Esophagus squamous epithelium (tissue), 5 donors: ENCODE results near the gene RPS19BP1. TPM values are rescaled to one million over a fixed set of nuclear protein-coding genes. Genes with fewer than 3 reads are reported as not detected.

ENCODE experiments used
- DNase-seq: peaks from one replicate; lab custom pipeline; 2025; lab: John Stamatoyannopoulos, UW
- H3K27ac ChIP-seq, 4 donors: fragments of 200-600 bp; sonication (generic); one replicate each; pipeline ENCODE4 v1.5.1; 2016 to 2019; ENCODE audit warnings: mild to moderate bottlenecking in 1 of 4
- H3K27me3 ChIP-seq, 4 donors: fragments of 200-600 bp; sonication (generic); 1 replicate in 3 of 4; 2 replicates in 1 of 4; pipeline versions ENCODE4 v1.5.1 to v1.6.0; 2017 to 2021; ENCODE audit warnings: antibody characterized with exemption in 1 of 4
- H3K36me3 ChIP-seq, 3 donors: fragments of 200-600 bp; sonication (generic); one replicate each; pipeline ENCODE4 v1.5.1; 2016 to 2019
- H3K4me1 ChIP-seq, 3 donors: fragments of 200-600 bp; sonication (generic); one replicate each; pipeline ENCODE4 v1.5.1; 2017 to 2019
- H3K4me3 ChIP-seq, 4 donors: fragments of 200-600 bp; sonication (generic); 1 replicate in 3 of 4; 2 replicates in 1 of 4; pipeline ENCODE4 v1.5.1; 2016 to 2019; ENCODE audit warnings: mild to moderate bottlenecking in 2 of 4, moderate library complexity in 1 of 4
- H3K9me3 ChIP-seq, 3 donors: fragments of 200-600 bp; sonication (generic); one replicate each; pipeline ENCODE4 v1.5.1; 2016 to 2019
- CTCF ChIP-seq, 6 experiments: fragments of 450-650 bp in 4 of 6; fragments of 200-600 bp in 2 of 6; sonication (generic) in 2 of 6; IDR thresholded peaks; one replicate each; pipeline ENCODE4 v1.5.1; 2016 to 2019; ENCODE audit warnings: antibody characterized with exemption in 6 of 6, mild to moderate bottlenecking in 4 of 6, moderate library complexity in 4 of 6
- POLR2A ChIP-seq, 4 donors: fragments of 450-650 bp; IDR thresholded peaks; one replicate each; pipeline ENCODE4 v1.6.1; 2017; ENCODE audit warnings: antibody characterized with exemption in 4 of 4, mild to moderate bottlenecking in 4 of 4, moderate library complexity in 3 of 4
- WGBS, 2 donors: methylation state at CpG; one replicate each; pipeline ENCODE4 v1.1.5; 2018; 5-methylcytosine and 5-hydroxymethylcytosine counted together
- intact Hi-C: fragments of 100-400 bp; cut with DNase I; formaldehyde crosslinking; loops from one replicate; pipeline ENCODE4 v1.15.0; 2022
- total RNA-seq, 4 donors: library from RNA; depleted of rRNA; stranded (reverse); fragments of >200 nt; gene quantifications; one replicate each; pipeline ENCODE4 v1.1.0, GENCODE V29; 2016
- donor health status: DM: yes; HTN: yes; CAD: no.

Gene RPS19BP1
- total RNA-seq, 4 donors from 2014 or later: 70.9 to 109 (median 88.1) TPM

- no peak for DNase-seq
- intact Hi-C loops: no loop called here
- 94 to 96% methylated on average over 30 to 39 of the region's 70 CpGs for WGBS, 2 donors
Measured at GRCh38 chr22:39487826-39488520, 44.6 kb downstream of the RPS19BP1 start.

DNA sequence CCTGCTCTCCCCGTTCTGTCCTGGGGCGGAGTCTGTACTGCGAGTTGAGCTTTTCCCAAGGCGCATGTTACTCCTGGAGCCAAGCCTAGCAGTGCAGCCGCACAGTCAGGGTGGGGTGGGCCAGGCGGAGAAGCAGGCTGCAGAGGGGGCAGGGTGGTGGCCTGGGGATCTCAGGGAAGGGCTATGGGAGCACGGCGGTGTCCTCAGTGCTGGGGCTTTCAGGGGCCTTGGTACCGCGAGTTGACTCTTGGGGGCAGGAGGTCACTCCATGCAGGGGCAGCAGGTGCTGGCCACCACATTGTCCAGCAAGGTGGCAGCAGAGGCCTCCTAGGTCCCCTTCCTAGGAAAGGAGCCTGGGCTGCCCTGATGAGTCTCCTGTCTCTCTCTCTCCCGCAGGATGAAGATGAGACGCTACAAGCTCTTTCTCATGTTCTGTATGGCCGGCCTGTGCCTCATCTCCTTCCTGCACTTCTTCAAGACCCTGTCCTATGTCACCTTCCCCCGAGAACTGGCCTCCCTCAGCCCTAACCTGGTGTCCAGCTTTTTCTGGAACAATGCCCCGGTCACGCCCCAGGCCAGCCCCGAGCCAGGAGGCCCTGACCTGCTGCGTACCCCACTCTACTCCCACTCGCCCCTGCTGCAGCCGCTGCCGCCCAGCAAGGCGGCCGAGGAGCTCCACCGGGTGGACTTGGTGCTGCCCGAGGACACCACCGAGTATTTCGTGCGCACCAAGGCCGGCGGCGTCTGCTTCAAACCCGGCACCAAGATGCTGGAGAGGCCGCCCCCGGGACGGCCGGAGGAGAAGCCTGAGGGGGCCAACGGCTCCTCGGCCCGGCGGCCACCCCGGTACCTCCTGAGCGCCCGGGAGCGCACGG lies 45.4 kb downstream of the RPS19BP1 start:
- TF ChIP-seq CTCF (IDR thresholded peaks at IDR 0.05) (no peak), POLR2A (IDR thresholded peaks at IDR 0.05) (no peak)
- H3K27ac ChIP-seq: no peak overlapping the region
- peaks cover 0 to 5% (median 0%) of the 10 kb centered on the region in 4 donors for H3K27me3 ChIP-seq
- no peak overlapping the region for H3K4me3 ChIP-seq
- peaks cover 0 to 11% (median 0%) of the 10 kb centered on the region in 3 donors for H3K4me1 ChIP-seq
- no peak for DNase-seq
- H3K36me3 ChIP-seq: no peaks in the 10 kb centered on the region
- WGBS, 2 donors: 49 to 62% methylated on average over 13 of the region's 45 CpGs
- intact Hi-C loops: no loop called here
- no peaks in the 10 kb centered on the region for H3K9me3 ChIP-seq

More at GRCh38 chr22:39487826-39488520, 44.6 kb downstream of the RPS19BP1 start:
- Histone ChIP-seq H3K4me3 (no peak overlapping the region), H3K4me1 (peaks cover 0 to 6% (median 0%) of the 10 kb centered on the region in 3 donors), H3K9me3 (no peaks in the 10 kb centered on the region), H3K27me3 (peaks cover 0 to 5% (median 0%) of the 10 kb centered on the region in 4 donors), H3K36me3 (no peaks in the 10 kb centered on the region), H3K27ac (no peak overlapping the region)
- TF ChIP-seq POLR2A (IDR thresholded peaks at IDR 0.05) (no peak), CTCF (IDR thresholded peaks at IDR 0.05) (no peak)

DNA sequence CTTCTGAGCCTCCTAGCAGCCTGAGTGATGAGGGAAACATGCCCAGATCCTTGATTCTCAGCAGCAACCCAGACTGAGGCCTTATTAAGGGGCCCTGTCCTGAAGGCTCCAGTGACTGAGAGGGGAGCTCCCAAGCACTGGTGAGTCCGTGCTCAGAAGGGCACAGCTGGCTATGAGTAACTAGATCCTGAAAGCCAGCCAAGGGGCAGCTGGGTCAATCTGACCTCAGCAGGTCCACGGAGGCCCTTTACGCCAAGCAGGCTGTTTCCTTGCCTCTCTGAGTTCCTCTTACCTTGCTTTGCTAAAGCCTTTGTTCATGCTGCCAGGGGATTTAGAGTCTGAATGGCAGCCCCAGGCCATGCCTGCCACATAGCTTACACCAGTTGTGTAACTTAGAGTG lies 49.8 kb downstream of the RPS19BP1 start:
- H3K27me3 ChIP-seq: peaks cover 0 to 5% (median 0%) of the 10 kb centered on the region in 4 donors
- DNase-seq: no peak
- TF ChIP-seq POLR2A (IDR thresholded peaks at IDR 0.05): no peak
- no peak for TF ChIP-seq CTCF (IDR thresholded peaks at IDR 0.05)
- H3K4me1 ChIP-seq: peaks cover 0 to 6% (median 0%) of the 10 kb centered on the region in 3 donors
- no peak overlapping the region for H3K27ac ChIP-seq
- no peaks in the 10 kb centered on the region for H3K9me3 ChIP-seq
- no peaks in the 10 kb centered on the region for H3K36me3 ChIP-seq
- intact Hi-C loops: no loop called here
- 44 to 61% methylated on average over 3 of the region's 3 CpGs for WGBS, 2 donors
- H3K4me3 ChIP-seq: no peak overlapping the region

GRCh38 chr22:39481595-39481994 lies 51.0 kb downstream of the RPS19BP1 start:
- WGBS, 2 donors: 80 to 84% methylated on average over 4 to 5 of the region's 5 CpGs
- intact Hi-C loops: no loop called here
- no peak for DNase-seq

More at GRCh38 chr22:39481595-39481994, 51.0 kb downstream of the RPS19BP1 start:
- TF ChIP-seq POLR2A (IDR thresholded peaks at IDR 0.05): no peak
- no peak for TF ChIP-seq CTCF (IDR thresholded peaks at IDR 0.05)
- Histone ChIP-seq H3K4me3 (no peak overlapping the region), H3K27ac (no peak overlapping the region), H3K27me3 (peaks cover 0 to 5% (median 0%) of the 10 kb centered on the region in 4 donors), H3K4me1 (peaks cover 0 to 6% (median 0%) of the 10 kb centered on the region in 3 donors), H3K9me3 (no peaks in the 10 kb centered on the region), H3K36me3 (no peaks in the 10 kb centered on the region)
